HL-60/S4 treated with retinoic acid at 250 ng/mL for 4 days and 3 days (cell line): ENCODE results near the gene FOXRED1.

Experiments used
- in situ Hi-C: fragments of 300-500 bp; cut with MboI; formaldehyde crosslinking; loops from 2 replicates; pipeline ENCODE4 v1.7.0; 2022; ENCODE audit warnings: low sequenced_read_pairs

Gene FOXRED1

DNA sequence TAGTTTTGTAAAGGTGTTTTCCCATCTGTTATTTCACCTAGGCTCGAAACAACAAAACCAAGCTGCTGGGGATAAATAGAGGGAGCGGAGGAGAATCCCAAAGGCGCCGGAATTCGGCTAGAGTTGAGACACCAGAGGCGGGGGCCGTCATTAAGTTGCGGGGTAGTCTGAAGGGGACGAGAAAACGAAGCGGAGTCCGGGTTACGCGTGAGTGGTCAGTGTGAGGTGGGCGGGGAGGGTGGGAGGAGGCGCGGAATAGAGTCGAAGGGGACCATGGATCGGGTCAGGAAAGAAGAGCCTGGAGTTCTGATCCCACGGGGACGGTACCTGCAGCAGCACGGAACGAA, 620 bp upstream of the FOXRED1 start:
- in situ Hi-C loops = no loop called here

DNA sequence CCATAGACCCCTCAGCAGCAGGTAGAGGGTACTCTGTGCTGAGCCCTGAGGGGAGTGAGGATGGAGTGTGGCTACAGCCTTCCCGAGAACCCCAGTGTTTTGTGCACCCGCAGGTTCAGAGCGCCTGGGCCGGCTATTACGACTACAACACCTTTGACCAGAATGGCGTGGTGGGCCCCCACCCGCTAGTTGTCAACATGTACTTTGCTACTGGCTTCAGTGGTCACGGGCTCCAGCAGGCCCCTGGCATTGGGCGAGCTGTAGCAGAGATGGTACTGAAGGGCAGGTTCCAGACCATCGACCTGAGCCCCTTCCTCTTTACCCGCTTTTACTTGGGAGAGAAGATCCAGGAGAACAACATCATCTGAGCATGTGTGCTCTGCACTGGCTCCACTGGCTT, 8.4 kb downstream of the FOXRED1 start:
- in situ Hi-C loops = no loop called here

DNA sequence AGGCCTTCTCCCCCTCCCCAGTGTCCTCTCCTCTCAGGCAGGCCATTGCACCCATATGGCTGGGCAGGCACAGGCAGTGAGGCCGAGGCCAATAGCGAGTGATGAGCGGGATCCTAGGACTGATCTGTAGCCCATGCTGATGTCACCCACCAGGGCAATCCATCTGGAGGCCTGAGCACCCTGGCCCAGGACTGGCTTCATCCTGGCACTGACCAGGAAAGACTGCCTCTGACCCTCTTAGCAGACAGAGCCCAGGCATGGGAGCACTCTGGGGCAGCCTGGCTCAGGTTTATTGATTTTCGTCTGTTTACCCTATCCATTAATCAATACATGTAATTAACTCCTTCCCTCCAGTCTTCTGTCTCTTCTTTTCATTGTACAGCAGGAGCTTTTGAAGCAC, 8.8 kb downstream of the FOXRED1 start:
- in situ Hi-C loops = no loop called here

DNA sequence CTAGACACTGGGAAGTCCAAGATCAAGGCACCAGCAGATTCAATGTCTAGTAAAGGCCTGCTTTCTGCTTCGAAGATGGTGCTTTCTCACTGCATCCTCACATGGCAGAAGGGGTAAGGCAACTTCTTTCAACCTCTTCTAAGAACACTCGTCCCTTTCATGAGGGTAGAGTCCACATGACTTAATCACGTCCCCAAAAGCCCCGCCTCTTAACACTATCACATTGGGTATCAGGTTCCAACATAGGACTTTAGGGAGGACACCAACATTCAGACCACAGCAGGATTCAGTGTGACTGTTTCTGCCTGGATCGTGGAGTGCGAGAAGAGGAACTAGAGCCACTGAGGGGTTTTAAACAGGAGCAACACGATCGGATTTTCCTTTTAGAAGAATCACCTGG, 10.2 kb downstream of the FOXRED1 start:
- in situ Hi-C loops = no loop called here

DNA sequence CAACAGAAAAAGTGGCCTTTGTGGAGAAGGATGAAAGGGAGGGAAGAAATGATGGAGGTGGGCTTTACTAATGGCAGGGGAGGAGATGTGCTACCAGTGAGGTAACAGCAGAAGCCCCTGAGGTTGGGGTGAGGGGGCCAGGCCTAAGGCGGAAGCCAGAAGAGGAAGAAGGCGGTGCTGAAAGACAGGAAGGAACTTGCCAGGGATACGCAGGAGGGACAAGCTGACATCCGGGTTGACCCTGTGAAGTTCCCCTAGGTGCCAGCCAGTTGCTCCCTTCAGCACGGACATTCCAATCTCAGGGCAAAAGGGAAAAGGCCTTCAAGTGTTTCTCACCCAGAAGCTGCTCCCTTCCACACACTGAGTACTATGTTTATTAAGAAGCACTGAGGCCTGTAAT, 11.6 kb downstream of the FOXRED1 start:
- in situ Hi-C loops = no loop called here

DNA sequence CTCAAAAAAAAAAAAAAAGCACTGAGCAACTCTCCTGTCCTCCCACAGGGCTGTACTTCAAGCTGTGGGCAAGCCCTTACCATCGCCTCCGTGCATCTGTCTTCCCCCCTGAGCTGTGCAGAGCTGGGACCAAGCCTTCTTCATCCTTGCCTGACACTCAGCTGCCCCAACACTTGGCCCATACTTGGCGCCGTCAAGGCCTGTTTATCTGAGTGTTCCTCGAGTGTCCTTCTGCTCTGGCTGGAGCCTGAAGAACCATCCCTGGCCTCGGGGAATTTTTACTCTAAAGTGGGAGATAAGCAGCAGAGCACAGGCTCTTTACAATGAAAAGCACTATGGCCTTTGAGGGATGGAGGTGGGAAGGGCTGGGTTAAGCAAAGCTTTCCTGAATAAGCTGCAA, 12.3 kb downstream of the FOXRED1 start:
- in situ Hi-C loops = no loop called here

DNA sequence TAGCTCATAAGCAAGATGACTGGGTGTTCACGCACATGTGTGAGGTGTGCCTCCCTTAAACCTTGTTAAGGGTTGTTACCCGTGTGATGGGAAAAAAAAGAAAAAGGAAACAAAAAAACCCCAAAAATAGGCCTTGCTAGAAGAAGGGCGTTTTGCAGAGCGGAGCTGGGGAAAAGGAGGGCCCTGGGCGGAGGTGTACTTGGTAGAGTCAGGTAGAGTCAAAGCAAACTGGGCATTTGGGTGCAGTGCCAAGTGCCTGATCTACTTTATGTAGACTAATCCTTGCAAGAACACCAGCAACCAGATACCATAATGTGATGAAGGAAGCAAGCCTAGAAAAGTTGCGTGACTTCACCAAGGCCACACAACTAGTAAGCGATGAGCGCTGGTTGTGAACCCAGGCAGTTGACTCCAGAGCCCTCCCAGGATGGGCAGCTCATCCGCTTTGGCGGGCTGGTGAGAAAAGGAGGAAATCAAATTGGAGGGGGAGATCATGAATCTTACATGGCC, 12.8 kb downstream of the FOXRED1 start:
- in situ Hi-C loops = no loop called here

DNA sequence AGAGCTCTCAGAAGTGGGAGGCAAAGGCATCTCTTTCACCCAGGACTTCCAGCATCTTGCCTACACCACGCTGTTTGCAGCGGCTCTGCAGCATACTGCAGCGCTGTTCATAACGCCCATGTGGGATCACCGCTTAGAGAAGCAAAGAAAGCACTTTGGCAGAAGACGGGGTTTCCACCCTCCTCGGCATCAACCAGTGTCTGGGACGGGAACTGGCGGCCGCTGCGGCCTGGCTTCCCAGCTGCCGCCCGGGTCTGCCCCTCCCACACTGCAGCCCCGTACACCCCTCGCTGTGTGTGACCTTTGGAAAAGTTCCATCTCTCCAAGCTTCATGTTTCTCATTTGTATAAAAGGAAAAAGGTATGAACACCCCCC, 13.4 kb downstream of the FOXRED1 start:
- in situ Hi-C loops = no loop called here

DNA sequence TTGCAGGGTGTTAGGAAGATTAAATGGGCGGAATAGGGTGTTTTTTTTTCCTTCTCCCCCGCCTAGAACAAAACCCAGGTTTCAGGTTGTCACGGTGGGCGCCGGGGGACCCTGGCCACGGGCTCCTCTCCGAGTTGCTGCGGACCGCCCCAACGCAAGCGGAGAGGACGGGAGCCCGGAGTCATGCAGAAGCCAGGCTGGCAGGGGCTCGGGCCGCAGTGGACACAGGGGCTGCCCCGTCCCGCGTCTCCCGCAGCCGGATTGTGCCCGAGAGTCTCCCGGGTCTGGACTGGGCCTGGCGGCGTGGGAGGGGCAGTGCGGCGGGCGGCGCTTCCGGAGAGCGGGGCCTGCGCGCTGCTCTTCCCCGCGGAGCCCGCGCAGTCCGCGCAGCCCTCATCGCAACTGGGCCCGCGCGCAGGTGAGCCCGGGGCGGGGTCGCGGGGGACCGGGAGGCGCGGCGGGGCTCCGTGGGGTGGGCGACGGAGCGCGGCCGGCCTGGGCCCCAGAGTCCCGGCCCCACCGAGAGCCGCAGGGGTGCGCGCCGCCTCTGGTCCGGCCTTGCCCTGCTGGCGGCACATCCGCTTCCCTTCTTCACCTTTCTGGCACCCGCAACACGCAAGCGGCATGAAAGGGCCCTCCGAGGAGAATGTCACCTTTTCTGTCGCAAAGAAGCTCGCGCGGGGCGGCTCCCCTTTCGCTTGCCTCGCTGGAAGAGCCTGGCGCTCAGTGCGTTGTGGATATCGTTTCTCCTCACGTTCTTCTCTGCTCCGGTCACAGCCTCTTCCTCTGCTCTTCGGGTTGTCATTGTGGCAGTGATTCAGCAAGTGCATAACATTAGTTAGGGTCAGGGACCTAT, 14.0 kb downstream of the FOXRED1 start, which contains the start of gene TIRAP:
TSS of gene TIRAP (plus strand) at position 358 of the 856 bp plus-strand sequence. CDS start 7,802 bp downstream, outside the sequence.
- in situ Hi-C loops = no loop called here

DNA sequence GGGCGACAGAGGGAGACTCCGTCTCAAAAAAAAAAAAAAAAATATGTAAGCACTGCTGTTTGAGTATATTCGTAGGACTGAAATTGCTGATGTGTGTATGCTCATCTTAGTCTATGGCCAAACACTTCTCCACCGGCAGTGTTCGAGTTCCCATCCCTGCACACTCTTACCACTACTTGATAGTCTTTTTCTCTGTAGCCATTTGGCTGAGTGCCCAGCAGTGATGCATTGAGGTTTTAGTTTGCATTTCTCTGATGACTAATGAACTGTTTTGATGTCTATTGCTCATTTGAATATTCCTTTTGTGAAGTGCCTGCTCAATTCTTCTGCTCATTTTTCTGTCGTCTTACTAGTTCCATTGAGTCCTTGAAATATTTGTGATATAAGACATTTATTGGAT, 15.9 kb downstream of the FOXRED1 start:
- in situ Hi-C loops = no loop called here

DNA sequence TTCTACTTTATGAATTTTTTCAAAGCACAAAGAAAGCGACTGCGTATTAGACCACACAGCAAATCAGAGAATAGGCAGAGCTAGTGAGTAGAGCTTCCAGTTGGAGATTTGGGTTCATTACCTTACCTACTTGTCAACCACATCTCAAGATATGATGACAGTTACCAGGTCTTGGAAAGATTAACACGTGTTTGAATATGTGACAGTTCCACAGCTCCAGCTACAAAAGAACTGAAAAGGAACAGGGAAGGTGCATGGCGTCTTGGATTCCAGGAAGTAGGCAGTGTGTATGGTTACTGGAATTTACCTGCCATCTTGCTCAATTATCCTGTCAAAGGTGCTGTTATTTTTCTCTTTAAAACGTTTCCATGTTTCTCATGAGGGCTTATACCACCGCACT, 19.3 kb downstream of the FOXRED1 start:
- in situ Hi-C loops = no loop called here

DNA sequence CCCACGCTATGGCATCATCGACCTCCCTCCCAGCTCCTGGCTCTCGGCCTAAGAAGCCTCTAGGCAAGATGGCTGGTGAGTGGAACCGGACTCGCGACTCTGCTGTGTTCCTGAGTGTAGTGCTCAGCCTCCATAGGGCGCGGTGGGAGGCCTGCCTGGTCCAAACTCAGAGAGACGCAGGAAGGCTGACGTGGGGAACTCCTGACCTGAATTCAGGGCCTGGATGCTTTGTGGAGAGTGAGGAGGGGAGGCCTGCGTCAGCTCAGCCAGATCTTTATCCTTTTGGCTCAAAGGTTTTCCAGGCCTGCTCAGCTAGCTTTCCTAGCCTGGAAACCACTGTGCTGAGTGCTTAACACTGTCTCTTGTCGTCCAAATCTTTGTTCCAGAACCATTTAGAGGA, 21.9 kb downstream of the FOXRED1 start:
- in situ Hi-C loops = no loop called here

DNA sequence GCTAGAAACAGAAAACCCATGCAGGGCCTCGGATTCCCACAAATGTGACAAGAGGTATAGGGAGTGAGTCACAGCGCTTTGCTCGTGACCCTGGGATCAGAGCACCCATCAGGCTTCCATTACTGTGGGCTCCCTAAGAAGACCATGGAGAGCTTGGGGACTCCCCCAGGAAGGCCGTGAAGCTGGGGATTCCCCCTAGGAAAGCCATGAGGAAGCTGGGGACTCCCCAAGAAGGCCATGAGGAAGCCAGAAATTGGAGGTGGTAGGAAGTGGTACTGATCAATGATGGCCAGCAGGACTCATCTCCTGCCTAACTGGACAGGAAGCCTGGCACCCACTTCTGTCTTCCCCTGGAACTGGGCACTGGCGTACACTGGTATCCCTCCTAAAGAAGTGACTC, 24.8 kb downstream of the FOXRED1 start:
- in situ Hi-C loops = no loop called here

DNA sequence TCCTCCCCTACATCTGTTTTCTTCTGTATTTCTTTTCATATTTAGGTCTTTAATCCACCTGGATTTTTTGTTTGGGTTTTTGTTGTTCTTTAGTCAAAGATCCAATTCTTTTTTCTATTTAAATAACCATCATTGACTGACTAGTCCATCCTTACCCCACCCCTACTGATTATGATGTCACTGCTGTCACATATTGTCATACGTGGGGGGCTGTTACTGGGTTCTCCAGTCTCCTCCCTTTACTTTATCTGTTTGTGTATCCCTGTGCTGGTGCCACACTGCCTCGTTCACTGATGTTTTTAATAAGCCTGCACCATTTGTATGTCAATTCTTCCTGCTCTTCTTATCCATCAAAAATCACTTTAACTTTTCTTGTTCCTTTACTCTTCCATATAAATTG, 28.1 kb downstream of the FOXRED1 start:
- in situ Hi-C loops = no loop called here

DNA sequence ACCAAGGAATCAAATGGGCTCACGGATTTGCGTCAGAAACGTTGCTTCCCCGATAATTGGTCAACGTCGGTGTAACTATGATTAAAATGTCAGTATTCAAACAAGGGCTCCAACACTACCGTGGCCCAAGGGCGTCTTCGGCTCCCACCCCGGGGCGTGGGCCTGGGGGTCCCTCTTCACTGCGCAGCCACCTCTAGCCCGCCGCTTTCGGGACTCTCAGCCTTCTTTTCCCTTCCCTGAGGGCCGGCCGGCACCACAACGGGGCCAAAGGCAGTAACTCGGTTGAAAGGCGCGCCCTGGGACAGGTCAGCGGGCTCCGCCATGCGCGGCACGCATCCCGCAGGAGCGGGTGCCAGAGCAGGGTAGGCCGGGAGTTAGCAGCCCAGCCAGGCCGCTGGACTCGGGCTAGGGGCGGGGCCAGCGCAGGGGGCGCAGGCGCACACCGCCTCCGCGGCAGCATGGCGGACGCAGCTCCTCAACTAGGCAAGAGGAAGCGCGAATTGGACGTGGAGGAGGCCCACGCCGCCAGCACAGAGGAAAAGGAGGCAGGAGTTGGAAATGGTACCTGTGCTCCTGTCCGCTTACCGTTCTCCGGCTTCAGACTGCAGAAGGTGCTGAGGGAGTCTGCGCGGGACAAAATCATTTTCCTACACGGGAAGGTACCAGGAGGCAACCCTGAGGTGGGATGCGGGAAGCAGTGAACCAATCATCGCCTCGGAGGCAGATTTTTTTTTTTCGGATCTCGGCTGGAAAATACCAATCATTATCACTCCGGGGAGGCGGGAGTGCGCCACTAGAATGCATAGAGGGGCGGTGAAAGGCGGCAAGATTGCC, 34.9 kb downstream of the FOXRED1 start, which contains the start of gene DCPS:
TSS of gene DCPS (plus strand) at position 438 of the 834 bp plus-strand sequence. CDS start at position 459, 21 bp downstream.
- in situ Hi-C loops = loop anchor here (25.0 kb wide), 1 partner anchor 683 kb away; no protein-coding TSS in a partner anchor

DNA sequence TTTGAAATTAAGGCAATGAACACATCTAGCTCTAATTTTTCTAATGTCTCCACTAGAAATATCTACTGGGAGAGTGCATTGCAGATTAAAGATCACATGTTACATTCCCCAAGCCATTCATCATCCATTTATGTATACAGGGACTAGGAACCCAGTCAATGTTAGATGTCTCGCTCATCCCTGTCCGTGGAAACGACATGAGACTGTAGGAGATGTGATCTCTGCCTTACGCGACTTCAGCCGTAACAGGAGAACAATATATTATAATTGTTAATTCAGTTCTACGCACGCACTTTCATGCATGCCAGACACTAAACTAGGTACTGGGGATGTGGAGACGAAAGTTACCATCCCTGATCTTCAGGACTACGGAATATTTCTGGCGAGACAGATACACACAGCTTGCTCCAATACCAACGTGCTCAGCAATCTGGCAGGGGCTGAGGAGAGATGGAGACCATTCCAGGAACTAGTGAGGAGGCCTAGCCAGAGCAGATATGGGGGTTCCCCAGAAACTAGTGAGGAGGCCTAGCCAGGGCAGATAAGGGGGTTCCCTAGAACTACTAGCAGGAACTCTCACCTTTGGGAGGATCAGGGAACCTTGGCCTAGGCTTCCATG, 35.6 kb downstream of the FOXRED1 start:
- in situ Hi-C loops = loop anchor here (25.0 kb wide), 1 partner anchor 683 kb away; no protein-coding TSS in a partner anchor

DNA sequence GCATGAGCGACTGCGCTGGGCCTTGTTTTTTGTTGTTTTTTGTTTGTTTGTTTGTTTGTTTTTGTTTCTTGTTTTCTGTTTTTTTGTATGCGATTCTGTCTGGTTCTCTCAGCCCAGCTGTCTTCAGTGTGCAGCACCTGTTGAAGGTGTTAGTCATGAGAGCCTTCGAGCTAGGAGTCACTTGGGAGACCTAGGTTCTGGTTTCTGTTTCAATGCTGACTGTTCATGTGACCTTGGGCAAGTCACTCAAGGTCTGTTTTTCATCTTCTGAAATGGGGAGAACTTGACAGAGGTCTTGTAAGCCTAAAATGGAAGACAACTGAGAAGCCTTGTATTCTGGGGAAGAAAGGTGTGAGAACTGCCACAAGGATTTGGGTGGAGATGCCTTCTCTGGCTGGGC, 36.7 kb downstream of the FOXRED1 start:
- in situ Hi-C loops = loop anchor here (25.0 kb wide), 1 partner anchor 682 kb away; no protein-coding TSS in a partner anchor

DNA sequence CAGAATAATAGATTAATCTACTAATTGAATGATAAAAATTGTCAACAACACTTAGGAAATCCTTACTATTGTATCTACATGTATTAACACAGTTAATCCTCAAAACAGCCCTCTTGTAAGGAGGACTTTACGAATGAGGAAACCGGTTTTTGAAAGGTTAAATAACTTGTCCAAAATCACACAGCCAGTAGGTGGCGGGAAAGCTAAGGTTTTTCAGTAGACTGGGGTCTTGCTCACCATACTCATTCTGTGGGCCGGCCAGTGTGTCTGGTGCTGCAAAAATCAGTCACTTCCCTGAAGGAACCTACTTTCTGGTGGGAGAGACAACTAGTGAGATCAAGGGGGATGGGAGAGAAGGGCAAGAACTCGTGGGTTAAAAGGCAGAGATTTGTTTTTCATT, 38.8 kb downstream of the FOXRED1 start:
- in situ Hi-C loops = loop anchor here (25.0 kb wide), 1 partner anchor 680 kb away; no protein-coding TSS in a partner anchor

DNA sequence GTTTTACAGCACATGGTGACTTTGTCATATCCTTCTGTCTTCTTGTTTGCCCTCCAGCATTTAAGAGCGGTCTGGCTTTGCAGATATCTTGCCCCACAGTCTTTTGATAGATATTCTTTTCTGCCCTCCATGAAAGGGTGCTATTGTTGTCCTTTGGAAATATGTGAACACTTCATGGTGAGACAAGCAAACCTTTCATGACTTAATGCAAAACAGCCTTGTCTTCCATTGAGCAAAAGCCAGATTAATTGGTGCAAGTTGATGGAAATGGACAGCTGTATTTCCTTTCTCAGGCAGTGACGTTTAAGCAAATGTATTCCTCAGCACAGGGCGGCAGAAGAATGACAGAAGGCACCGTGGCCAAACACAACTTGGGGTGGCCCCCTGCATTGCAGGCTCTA, 39.3 kb downstream of the FOXRED1 start:
- in situ Hi-C loops = loop anchor here (25.0 kb wide), 1 partner anchor 679 kb away; no protein-coding TSS in a partner anchor

DNA sequence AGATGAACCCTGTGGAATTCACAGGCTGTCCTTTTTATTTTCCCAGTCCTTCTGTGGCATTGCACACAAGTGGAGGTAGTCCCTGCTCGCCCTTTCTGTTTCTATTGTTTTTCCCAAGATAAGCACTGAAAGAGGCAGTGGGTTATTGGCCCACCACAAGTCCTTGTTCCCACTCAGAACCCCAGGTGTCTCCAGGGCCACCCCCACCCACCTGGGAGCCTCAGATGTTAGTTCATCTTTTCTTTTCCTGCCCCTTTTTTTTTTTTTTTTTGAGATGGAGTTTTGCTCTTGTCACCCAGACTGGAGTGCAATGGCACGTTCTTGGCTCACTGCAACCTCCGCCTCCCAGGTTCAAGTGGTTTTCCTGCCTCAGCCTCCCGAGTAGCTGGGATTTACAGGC, 39.8 kb downstream of the FOXRED1 start:
- in situ Hi-C loops = loop anchor here (25.0 kb wide), 1 partner anchor 679 kb away; no protein-coding TSS in a partner anchor
